ENCODE results near the gene TMEM145.
A peak's percentile ranks its signal among the peaks of the same experiment; 100 is the strongest.
"Not testable (repeated sequence)": the region's sequence is repeated elsewhere in the genome, so short reads cannot be mapped to it uniquely, and the experiment has no call there.

Gene TMEM145

GRCh38 chr19:42313840-42314755, 989 bp downstream of the TMEM145 start:
- DNase-seq (ENCODE audit: low spot score) (no peak), FAIRE-seq (no peak)

GRCh38 chr19:42315024-42315423, 1.9 kb downstream of the TMEM145 start:
- no peak for DNase-seq (ENCODE audit: low spot score)
- FAIRE-seq, result no peak

GRCh38 chr19:42316223-42317211, 3.4 kb downstream of the TMEM145 start:
- FAIRE-seq (peak; percentile 63), DNase-seq (ENCODE audit: low spot score) (peak; percentile 70)

- FAIRE-seq, result no peak
- DNase-seq (ENCODE audit: low spot score), result no peak
Observed at GRCh38 chr19:42317535-42317934, 4.4 kb downstream of the TMEM145 start.

GRCh38 chr19:42322305-42322704, 9.2 kb downstream of the TMEM145 start:
- no peak for FAIRE-seq
- no peak for DNase-seq (ENCODE audit: low spot score)

- FAIRE-seq, result no peak
- no peak for DNase-seq (ENCODE audit: low spot score)
Observed at GRCh38 chr19:42323473-42323851, 10.4 kb downstream of the TMEM145 start.

- no peak for FAIRE-seq
- DNase-seq (ENCODE audit: low spot score), result no peak
Observed at GRCh38 chr19:42323852-42324654, 10.9 kb downstream of the TMEM145 start.

GRCh38 chr19:42324655-42325307, 11.7 kb downstream of the TMEM145 start:
- no peak for FAIRE-seq

GRCh38 chr19:42325308-42325895, 12.3 kb downstream of the TMEM145 start, which contains the start of gene MEGF8:
Gene MEGF8 (plus strand): TSS chr19:42325635. CDS start chr19:42326244, 609 bp downstream.
- FAIRE-seq (peak; percentile 79), DNase-seq (ENCODE audit: low spot score) (peak; percentile 98)

More at GRCh38 chr19:42324655-42325307, 11.7 kb downstream of the TMEM145 start:
- no peak for DNase-seq (ENCODE audit: low spot score)

- FAIRE-seq, result no peak
- no peak for DNase-seq (ENCODE audit: low spot score)
Observed at GRCh38 chr19:42325896-42326771, 13.0 kb downstream of the TMEM145 start.

GRCh38 chr19:42326969-42327368, 13.9 kb downstream of the TMEM145 start:
- DNase-seq (ENCODE audit: low spot score) (no peak), FAIRE-seq (no peak)

GRCh38 chr19:42327381-42327780, 14.3 kb downstream of the TMEM145 start:
- DNase-seq (ENCODE audit: low spot score) (no peak), FAIRE-seq (no peak)

GRCh38 chr19:42328106-42328505, 15.0 kb downstream of the TMEM145 start:
- FAIRE-seq (no peak), DNase-seq (ENCODE audit: low spot score) (no peak)

- DNase-seq (ENCODE audit: low spot score), result no peak
- no peak for FAIRE-seq
Observed at GRCh38 chr19:42328854-42329253, 15.7 kb downstream of the TMEM145 start.

- FAIRE-seq (no peak), DNase-seq (ENCODE audit: low spot score) (no peak)
Observed at GRCh38 chr19:42330241-42330711, 17.2 kb downstream of the TMEM145 start.

GRCh38 chr19:42331333-42331732, 18.2 kb downstream of the TMEM145 start:
- not testable (repeated sequence) for FAIRE-seq; DNase-seq (ENCODE audit: low spot score)

- DNase-seq (ENCODE audit: low spot score) (no peak), FAIRE-seq (no peak)
Observed at GRCh38 chr19:42332059-42332458, 18.9 kb downstream of the TMEM145 start.

GRCh38 chr19:42333018-42333417, 19.9 kb downstream of the TMEM145 start:
- FAIRE-seq (no peak), DNase-seq (ENCODE audit: low spot score) (no peak)
